HG03342 (cell line): Measurements from ENCODE around the gene PAXX.

ENCODE experiments used
- ATAC-seq: cut with Tn5 transposase; IDR thresholded peaks from one replicate; pipeline ENCODE4 v1.9.1; 2021; ENCODE audit warnings: mild to moderate bottlenecking, moderate library complexity; ENCODE audit not compliant: unreplicated experiment

Gene PAXX

GRCh38 chr9:136964833-136965422 is 27.3 kb upstream of the PAXX start:
- no peak for ATAC-seq

- no peak for ATAC-seq
These were observed 26.3 kb upstream of the PAXX start for GRCh38 chr9:136965771-136966484.

DNA sequence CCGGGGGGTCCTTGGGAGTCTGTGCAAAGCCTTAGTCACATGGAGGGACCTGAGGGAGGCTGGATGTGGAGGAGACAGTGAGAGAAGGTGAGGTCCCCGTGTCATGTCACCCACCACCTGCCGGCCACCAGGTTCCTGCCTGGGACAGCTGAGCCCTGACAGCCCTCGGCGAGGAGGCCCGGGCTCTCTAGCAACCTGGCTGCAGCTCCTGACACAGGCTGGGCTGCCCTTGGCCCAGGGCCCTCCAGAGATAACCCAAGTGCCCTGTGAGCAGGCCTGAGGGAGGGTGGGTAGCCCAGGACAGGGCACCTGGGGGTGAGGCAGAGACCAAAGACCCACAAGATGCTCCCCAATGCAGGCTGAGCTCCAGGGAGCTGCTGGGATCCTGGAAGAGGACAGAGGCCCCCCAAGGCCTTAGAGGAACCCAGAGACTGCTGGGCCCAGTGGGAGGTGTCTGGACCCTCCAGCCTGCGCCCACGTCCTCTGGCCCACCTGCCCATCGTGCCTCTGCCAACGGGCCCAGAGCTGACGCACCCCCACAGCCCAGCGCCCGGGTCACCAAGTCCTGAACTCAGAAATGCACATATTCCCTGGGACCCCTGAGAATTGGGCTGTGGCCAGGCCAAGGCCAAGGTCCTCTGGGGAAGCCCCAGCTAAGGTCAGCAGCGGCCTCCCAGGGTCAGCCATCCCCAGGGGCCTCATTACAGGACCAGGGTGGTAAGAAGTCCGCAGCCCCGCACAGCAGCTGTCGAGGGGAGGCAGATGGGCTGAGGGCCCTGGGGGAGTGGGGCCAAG is 23.7 kb upstream of the PAXX start:
- no peak for ATAC-seq

- ATAC-seq, result no peak
These were observed 23.1 kb upstream of the PAXX start for GRCh38 chr9:136969150-136969549.

- no peak for ATAC-seq
These were observed 22.4 kb upstream of the PAXX start for GRCh38 chr9:136969774-136970173.

GRCh38 chr9:136970361-136970760 is 21.9 kb upstream of the PAXX start:
- ATAC-seq, result no peak

DNA sequence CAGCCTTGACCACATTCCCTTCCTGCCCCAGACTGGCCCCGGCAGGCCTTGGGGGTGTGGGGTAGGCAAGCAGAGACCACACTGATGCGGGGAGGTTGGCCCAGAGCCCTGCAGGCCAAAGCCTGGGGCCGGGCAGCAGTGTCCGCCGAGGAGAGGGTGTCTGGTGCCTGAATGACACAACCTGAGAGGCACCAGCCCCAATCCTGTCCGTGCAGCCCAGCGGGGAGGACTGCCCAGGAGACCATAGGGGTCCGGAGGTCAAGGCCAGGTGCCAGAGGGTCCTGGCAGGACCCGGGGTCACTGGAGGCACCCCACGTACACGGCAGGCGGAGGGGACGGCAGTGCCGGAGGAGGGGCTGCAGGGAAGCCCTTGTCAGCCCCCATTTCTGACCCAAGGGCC is 20.5 kb upstream of the PAXX start:
- ATAC-seq, result no peak

GRCh38 chr9:136972335-136972734 is 19.9 kb upstream of the PAXX start:
- ATAC-seq, result no peak

DNA sequence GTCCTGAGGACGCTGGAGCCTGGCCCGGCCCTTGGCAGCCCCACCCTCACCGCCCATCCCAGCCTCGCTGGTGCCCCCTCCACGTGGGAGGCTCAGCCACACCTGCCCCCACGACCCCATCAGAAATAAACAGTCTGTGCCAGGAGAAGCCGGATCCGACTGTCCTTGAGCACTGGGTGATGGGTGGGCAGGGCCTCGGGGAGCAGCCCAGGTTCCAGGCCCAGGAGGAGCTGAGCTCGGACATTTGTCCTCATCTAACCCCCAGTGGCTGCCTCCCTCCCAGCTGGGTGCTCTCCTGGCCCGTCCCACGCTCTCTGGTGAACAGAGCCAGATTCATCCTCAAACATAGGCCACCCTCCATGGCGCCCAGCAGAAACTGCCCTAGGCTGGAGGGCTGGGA is 19.5 kb upstream of the PAXX start:
- ATAC-seq, result no peak

DNA sequence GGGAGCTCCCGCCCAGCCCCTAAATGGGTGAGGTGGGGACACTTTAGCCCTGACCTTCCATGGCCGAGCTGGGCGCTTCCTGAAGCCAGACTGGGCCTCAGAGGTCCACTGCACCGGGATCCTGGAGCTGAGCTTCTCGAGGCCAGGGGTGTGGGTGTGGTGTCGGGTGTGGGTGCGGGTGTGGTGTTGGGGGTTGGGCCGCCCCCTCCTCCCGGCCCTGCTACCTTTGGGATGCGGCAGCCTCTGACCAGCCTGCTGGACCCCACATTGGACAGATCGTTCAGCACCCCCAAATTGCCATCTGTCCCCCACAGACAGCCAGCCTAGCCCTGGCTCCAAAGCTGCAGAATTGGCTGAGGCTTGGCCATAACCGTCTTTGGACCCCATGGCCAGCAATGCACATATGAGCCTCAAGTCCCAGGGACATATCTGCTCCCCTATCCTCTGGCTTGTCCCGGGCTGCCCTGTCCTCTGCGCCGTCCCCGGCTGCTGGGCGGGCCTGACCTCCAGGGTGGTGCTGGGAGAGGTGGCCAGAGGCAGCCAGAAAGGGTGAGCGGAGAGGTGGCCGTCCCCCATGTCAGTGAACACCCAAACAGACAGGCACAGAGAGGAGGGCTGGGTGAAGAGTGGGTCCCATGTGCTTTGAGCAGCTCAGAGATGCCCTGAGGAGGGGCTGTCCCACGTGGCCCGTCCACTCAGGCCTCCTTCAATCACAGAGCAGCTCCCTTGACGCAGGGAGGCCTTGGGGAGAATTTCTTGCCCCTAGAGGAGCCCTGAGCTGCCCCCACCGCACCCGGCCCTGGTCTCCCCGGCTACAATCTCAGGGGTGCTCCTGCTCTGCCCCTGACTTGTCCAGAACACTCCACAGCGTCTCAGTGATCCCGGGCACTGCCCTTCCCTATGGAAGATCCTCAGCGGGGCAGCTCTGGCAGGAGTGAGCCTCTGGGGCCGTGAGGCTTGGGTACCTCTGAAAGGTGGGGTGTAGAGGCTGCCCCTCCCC is 18.3 kb upstream of the PAXX start:
- no peak for ATAC-seq

GRCh38 chr9:136974817-136975535 is 17.2 kb upstream of the PAXX start:
- ATAC-seq, result no peak

DNA sequence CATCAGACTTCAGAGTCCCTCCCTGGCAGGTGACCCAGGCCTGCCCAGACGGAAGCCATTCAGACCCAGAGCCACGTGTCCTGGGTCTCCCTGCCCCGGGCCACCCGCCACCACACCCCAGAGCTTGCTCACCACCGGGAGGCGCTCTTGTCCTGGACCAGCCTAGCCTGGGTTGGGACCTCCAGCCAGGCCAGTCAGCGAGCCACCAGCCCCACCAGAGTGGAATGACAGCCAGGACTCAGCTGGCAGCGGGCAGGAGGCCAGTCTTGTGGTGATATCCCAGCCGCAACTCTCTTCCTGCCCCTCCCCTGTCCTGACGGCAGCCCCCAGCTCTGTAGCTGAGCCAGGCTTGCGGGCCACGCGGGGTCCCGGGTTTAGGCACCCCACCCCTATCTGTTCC is 16.6 kb upstream of the PAXX start:
- ATAC-seq, result no peak

GRCh38 chr9:136977223-136977622 is 15.0 kb upstream of the PAXX start, which contains the start of gene PTGDS:
TSS of gene PTGDS (plus strand) at chr9:136977504. CDS start at chr9:136977579, 75 bp downstream.
- ATAC-seq, result no peak

DNA sequence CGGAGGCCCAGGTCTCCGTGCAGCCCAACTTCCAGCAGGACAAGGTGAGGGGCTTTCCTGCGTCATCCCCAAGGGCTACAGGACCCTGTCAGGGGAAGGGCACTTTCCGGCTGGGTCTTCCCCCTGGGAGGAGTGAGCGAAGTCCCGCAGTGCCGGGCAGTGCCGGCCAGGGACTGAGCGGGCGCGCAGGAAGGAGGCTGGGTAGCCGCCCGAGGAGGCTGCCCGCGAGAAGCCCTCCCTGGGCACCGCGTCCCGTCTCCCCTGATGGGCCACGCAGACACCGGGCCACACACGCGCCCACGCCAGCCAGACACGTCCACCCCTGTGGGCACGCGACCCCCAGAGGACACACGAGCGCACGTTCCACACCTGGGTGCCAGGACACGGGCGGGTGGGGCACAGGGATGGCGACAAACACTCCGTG is 14.6 kb upstream of the PAXX start:
- ATAC-seq, result no peak

DNA sequence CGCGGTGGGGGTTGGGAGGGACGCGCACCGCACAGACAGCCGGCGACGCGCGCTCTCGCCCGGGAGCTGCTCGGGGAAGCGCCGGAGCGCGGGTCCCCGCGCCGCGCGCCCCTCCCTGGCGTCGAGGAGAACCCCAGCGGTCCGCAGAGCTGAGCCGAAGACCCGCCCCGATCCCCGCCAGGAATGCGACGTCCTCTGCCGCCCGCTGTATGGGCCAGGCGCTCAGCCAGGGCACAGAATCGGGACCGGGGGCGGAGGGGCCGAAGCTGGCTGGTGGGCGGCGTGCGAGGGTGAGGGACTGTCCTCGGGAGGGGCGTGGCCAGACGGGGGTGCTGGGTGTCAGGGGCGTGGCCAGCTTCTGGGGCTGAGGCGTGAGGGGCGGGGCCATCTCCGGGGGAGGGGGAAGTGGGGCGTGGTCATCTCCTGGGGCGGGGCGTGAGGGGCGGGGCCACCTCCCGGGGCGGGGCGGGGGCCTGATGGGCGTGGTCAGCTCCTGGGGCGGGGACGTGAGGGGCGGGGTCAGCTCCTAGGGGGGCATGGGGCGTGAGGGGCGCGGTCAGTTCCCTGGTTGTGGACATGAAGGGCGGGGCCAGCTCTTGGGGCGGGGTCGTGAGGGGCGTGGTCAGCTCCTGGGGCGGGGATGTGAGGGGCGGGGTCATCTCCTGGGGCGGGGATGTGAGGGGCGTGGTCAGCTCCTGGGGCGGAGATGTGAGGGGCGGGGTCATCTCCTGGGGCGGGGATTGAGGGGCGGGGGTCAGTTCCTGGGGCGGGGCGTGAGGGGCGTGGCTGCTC is 14.0 kb upstream of the PAXX start:
- ATAC-seq, result no peak

DNA sequence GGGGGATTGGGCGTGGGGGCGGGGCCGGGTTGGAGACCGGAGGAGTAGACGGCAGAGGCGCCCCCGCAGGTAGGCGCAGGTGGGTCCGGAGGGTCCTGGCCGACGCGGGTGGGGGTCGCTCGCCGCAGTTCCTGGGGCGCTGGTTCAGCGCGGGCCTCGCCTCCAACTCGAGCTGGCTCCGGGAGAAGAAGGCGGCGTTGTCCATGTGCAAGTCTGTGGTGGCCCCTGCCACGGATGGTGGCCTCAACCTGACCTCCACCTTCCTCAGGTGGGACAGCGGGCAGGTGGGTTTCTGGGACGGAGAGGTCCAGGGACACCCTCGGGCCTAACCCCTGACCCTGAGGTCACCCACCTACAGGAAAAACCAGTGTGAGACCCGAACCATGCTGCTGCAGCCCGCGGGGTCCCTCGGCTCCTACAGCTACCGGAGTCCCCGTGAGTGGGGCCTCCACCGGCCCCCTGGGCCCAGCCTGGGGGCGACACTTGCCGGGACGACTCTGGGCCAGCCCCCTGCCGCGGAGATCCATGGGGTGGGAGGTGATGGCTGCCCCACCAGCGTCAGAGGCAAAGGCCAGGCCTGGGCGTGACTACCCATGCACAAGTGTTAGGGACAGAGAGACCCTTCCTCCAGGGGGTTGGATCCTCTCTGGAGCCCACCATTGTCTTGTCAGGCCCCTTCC is 13.2 kb upstream of the PAXX start:
- ATAC-seq, result no peak

- no peak for ATAC-seq
These were observed 12.2 kb upstream of the PAXX start for GRCh38 chr9:136979769-136980587.
